Stimulated activated CD4-positive, alpha-beta T cell treated with anti-CD3 and anti-CD28 coated beads, Interleukin-4, amount 100 ng/mL, for 48 hours (primary cell): ENCODE data around the gene RPS27A.
"Not testable (repeated sequence)": the region's sequence is repeated elsewhere in the genome, so short reads cannot be mapped to it uniquely, and the experiment has no call there.

Experiments used
- DNase-seq, 2 donors: peaks; one replicate each; pipeline ENCODE4 v3.0.0-alpha.2; 2020; ENCODE audit warnings: low read depth in 2 of 2

Gene RPS27A

GRCh38 chr2:55239656-55240222 is 7.3 kb downstream of the RPS27A start:
- no peak for DNase-seq

- not testable (repeated sequence) for DNase-seq
These were observed 9.1 kb downstream of the RPS27A start for GRCh38 chr2:55241582-55241981.

- DNase-seq = no peak
These were observed 10.1 kb downstream of the RPS27A start for GRCh38 chr2:55242617-55243016.

DNA sequence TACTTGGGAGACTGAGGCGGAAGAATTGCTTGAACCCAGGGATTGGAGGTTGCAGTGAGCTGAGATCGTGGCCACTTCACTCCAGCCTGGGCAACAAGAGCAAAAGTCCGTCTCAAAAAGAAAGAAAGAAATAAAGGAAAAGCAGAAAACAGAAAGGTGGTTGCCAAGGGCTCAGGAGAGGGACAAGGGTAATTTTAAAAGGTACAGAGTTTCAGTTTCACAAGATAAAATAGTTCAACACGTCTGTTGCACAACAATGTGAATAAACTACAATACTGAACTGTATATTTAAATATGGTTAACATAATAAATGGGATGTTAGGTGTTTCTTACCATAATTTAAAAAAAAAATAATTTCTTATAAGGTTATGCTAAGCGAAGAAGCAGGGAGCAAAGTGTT is 12.9 kb downstream of the RPS27A start:
- DNase-seq = no peak

GRCh38 chr2:55247025-55247424 is 14.5 kb downstream of the RPS27A start:
- DNase-seq = no peak

DNA sequence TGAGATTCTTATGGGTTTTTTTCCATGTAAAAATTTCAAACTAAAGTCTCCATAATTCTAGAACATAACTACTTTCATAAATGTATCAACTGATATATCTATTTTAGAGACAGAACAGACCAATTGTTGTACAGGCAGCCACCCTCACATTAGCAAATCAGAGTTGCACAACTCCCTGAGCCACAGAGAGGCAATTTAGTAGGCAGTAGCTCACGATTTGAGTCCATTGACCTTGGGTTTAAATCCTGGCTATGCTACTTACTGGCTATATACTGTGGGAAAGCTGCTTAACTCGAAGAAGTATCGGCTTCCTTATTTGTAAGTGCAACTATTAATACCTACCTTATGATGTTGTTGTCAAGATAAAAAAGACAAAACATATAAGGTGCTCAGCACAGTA is 20.3 kb downstream of the RPS27A start:
- no peak for DNase-seq

DNA sequence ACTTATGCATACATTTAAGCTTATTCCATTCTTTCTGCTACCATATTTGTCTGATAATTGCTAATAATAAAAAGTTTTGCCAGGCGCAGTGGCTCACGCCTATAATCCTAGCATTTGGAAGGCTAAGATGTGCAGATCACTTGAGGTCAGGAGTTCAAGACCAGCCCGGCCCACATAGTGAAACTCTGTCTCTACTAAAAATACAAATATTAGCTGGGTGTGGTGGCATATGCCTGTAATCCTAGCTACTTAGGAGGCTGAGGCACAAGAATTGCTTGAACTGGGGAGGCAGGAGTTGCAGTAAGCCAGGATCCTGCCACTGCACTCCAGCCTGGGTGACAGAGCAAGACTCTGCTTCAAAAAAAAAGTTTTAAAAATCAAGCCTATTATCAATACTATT is 27.1 kb downstream of the RPS27A start:
- not testable (repeated sequence) for DNase-seq

GRCh38 chr2:55268288-55268906 is 35.9 kb downstream of the RPS27A start:
- DNase-seq = no peak

DNA sequence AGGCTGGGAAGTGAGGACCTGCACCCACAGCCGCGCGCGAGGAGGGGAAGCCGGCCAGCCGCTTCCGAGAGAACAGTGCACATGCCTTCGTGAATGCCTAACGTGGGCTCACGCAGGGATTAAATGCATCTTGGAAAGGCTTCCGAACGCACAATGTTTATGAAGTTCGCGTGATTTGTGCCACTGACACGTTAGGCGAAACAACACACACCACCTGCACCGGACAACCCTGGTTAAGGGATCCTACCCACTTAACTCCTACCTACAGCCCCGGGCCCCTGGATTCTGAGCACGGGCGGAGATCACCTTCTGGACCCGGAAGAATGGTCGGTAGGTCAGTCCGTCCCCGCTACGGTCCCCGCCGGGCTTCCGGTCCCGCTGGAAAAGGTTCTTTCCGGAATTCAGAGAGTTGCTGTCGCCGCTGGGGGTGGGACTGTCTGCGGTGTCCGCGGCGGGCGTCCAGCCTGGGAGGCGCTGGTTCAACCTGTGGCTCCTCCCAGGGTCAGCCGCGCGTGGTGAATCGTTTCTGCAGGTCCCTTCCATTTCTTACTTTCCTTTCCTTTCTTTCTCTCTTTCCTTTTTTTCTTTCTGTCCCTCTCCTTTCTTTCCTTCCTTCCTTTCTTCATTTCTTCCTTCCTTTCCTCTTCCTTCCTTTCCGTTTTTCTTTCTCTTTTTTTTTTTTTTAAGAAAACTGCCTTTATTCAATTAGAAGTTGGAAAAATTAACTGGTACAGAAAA is 36.6 kb downstream of the RPS27A start, which contains the start of gene MTIF2:
MTIF2 (minus strand) TSS at position 325 of the 738 bp plus-strand sequence. CDS start 5,373 bp downstream, outside the sequence.
- DNase-seq = peak; percentile 87 to 89

DNA sequence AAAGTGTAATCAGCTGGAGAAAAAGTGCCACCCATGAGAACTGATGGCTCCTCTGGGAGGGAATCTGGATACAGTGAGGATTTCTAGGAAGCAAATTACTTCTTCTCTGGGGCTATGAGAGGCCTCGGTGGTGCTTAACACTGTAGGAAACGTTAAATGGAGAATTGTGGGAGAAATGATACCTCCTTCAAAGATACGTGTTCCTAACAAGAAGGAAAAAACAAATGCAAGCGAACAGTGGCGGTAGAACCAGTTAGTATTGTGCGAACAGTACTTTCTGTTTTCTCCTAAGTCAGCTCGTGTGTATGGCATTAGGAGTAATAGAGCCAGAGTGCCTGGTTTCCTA is 37.1 kb downstream of the RPS27A start:
- no peak for DNase-seq

DNA sequence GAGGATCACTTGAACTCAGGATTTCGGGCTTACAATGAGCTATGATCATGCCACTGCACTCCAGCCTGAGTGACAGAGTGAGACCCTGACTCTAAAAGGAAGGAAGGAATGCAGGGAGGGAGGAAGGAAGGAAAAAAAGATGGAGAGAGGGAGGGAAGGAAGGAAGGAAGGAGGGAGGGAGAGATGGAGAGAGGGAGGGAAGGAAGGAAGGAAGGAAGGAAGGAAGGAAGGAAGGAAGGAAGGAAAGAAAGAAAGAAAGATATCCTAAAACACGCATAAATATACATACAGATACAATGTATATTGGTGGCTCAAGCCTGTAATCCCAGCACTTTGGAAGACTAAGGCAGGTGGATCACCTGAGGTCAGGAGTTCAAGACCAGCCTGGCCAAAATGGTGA is 41.9 kb downstream of the RPS27A start:
- DNase-seq = not testable (repeated sequence)

GRCh38 chr2:55277310-55277709 is 44.8 kb downstream of the RPS27A start:
- no peak for DNase-seq

DNA sequence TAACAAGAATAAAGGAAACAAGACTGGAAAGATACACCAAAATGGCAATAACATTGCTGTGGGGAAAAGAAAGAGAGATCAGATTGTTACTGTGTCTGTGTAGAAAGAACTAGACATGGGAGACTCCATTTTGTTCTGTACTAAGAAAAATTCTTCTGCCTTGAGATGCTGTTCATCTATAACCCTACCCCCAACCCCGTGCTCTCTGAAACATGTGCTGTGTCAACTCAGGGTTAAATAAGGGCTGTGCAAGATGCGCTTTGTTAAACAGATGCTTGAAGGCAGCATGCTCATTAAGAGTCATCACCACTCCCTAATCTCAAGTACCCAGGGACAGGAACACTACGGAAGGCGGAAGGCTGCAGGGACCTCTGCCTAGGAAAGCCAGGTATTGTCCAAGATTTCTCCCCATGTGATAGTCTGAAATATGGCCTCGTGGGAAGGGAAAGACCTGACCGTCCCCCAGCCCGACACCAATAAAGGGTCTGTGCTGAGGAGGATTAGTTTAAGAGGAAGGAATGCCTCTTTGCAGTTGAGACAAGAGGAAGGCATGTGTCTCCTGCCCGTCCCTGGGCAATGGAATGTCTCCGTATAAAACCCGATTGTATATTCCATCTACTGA is 46.8 kb downstream of the RPS27A start:
- DNase-seq = not testable (repeated sequence)

GRCh38 chr2:55279859-55280424 is 47.5 kb downstream of the RPS27A start:
- not testable (repeated sequence) for DNase-seq

GRCh38 chr2:55280851-55281546 is 48.5 kb downstream of the RPS27A start:
- not testable (repeated sequence) for DNase-seq

GRCh38 chr2:55282110-55282917 is 49.8 kb downstream of the RPS27A start:
- peak; percentile 80 to 85 for DNase-seq

DNA sequence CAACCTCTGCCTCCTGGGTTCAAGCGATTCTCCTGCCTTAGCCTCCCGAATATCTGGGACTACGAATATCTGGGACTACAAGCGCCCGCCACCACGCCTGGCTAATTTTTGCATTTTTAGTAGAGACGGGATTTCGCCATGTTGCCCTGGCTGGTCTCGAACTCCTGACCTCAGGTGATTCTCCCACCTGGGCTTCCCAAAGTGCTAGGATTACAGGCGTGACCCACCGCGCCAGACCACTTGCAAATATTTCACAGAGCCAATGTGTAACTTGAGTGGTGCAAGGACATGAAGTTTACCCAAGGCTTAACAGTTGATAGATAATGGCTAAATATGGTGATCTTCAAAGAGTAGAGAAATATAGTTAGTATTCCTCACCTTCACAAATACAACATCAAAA is 50.6 kb downstream of the RPS27A start:
- DNase-seq = no peak
